Tibial artery (tissue), 4 donors: ENCODE data around the gene ARNT2.

ENCODE experiments used
- DNase-seq, 2 donors: peaks; one replicate each; pipeline ENCODE4 v3.0.0-alpha.2; 2019
- H3K27ac ChIP-seq, 2 donors: fragments of 200-600 bp; sonication (generic) in 1 of 2; 1 replicate in 1 of 2; 2 replicates in 1 of 2; pipeline ENCODE4 v1.5.1; 2018 to 2019; ENCODE audit warnings: mild to moderate bottlenecking in 1 of 2
- H3K27me3 ChIP-seq, 2 donors: fragments of 200-600 bp; sonication (generic) in 1 of 2; one replicate each; pipeline versions ENCODE4 v1.5.1 to v1.6.0; 2016 to 2019
- H3K36me3 ChIP-seq, 3 donors: fragments of 200-600 bp; sonication (generic) in 2 of 3; one replicate each; pipeline ENCODE4 v1.5.1; 2016 to 2019; ENCODE audit warnings: mild to moderate bottlenecking in 2 of 3
- H3K4me1 ChIP-seq, 4 donors: fragments of 200-600 bp; sonication (generic) in 2 of 4; 1 replicate in 3 of 4; 2 replicates in 1 of 4; pipeline ENCODE4 v1.5.1; 2016 to 2019
- H3K4me3 ChIP-seq, 2 donors: fragments of 200-600 bp; sonication (generic) in 1 of 2; 1 replicate in 1 of 2; 2 replicates in 1 of 2; pipeline ENCODE4 v1.5.1; 2018 to 2019; ENCODE audit warnings: mild to moderate bottlenecking in 2 of 2
- H3K9me3 ChIP-seq, 3 donors: fragments of 200-600 bp; sonication (generic) in 1 of 3; one replicate each; pipeline ENCODE4 v1.5.1; 2016 to 2019
- intact Hi-C: fragments of 100-400 bp; cut with DNase I; formaldehyde crosslinking; loops from one replicate; pipeline ENCODE4 v1.15.0; 2023; ENCODE audit warnings: low total_unique reads
- TF ChIP-seq, protein P1 (sequence below), 2 experiments: fragments of 200-600 bp in 1 of 2; fragments of 450-650 bp in 1 of 2; IDR thresholded peaks; one replicate each; pipeline ENCODE4 v1.5.1; 2017 to 2019; ENCODE audit warnings: antibody characterized with exemption in 2 of 2, mild to moderate bottlenecking in 1 of 2, moderate library complexity in 1 of 2

ARNT2 gene

DNA sequence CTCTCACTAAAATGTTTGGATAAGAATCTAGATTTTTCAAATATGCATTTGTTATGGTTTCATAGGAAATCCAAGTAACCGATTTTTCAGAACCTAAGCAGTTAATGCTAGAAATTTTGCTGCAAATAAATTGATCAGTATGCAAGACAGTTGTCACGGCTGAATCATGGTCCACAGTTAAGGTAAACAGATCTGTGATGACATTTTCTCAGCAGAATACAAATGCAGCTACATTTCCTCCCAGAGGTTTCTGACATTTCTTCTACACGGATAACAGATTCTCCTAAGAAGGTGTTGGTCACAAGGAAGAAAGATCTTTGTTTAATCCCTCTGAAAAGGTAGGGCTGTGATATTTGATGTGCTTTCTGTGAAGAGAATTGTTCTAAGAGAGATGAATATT, 36.9 kb downstream of the ARNT2 start:
- intact Hi-C loops, result no loop called here
- Histone ChIP-seq H3K4me3 (no peak overlapping the region), H3K27me3 (no peaks in the 10 kb centered on the region), H3K4me1 (no peaks in the 10 kb centered on the region), H3K27ac (no peak overlapping the region), H3K9me3 (no peaks in the 10 kb centered on the region), H3K36me3 (no peaks in the 10 kb centered on the region)
- DNase-seq, result no peak
- TF ChIP-seq, protein P1, sequence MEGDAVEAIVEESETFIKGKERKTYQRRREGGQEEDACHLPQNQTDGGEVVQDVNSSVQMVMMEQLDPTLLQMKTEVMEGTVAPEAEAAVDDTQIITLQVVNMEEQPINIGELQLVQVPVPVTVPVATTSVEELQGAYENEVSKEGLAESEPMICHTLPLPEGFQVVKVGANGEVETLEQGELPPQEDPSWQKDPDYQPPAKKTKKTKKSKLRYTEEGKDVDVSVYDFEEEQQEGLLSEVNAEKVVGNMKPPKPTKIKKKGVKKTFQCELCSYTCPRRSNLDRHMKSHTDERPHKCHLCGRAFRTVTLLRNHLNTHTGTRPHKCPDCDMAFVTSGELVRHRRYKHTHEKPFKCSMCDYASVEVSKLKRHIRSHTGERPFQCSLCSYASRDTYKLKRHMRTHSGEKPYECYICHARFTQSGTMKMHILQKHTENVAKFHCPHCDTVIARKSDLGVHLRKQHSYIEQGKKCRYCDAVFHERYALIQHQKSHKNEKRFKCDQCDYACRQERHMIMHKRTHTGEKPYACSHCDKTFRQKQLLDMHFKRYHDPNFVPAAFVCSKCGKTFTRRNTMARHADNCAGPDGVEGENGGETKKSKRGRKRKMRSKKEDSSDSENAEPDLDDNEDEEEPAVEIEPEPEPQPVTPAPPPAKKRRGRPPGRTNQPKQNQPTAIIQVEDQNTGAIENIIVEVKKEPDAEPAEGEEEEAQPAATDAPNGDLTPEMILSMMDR (IDR thresholded peaks at IDR 0.05), result no peak

GRCh38 chr15:80441714-80442113, 37.5 kb downstream of the ARNT2 start:
- no peak overlapping the region for H3K4me3 ChIP-seq

DNA sequence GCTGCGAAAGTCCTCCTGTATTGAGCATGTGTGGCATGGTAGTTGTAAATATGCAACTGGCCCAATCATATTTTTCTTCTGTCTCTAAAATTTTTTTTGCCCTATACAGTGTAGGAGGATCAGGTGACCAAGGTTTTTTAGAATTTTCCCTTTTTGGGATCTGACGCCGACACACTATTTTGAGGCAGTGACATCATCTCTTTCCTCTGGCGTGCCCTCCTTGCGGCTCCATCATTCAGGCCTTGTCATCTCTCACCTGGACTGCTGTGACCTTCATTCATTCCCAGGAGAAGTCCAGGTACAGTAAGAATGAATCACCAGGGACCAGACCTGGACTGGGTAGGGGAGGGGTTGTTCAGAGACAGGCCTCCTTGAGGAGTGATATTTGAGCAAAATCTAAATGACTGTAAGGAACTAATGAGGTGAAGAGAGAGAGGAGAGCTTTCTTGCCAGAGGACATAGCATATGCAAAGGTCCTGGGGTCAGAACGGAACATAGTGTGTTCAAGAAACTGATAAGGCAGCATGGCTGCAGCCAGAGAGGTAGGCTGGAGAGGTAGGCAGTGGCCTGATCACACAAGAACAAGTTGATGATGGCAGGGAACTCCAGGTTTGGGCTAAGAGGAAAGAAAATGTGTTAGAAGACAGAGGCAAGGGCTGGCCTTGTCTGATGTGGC, 38.7 kb downstream of the ARNT2 start:
- no peaks in the 10 kb centered on the region for H3K27me3 ChIP-seq
- no peak for DNase-seq
- no peaks in the 10 kb centered on the region for H3K36me3 ChIP-seq
- H3K27ac ChIP-seq, result no peak overlapping the region
- no peaks in the 10 kb centered on the region for H3K4me1 ChIP-seq
- H3K4me3 ChIP-seq, result no peak overlapping the region
- intact Hi-C loops, result no loop called here
- TF ChIP-seq, protein P1 (IDR thresholded peaks at IDR 0.05), result no peak
- H3K9me3 ChIP-seq, result no peaks in the 10 kb centered on the region

More at GRCh38 chr15:80441714-80442113, 37.5 kb downstream of the ARNT2 start:
- no peaks in the 10 kb centered on the region for H3K4me1 ChIP-seq
- DNase-seq, result no peak
- TF ChIP-seq, protein P1 (IDR thresholded peaks at IDR 0.05), result no peak
- no peaks in the 10 kb centered on the region for H3K9me3 ChIP-seq
- no peak overlapping the region for H3K27ac ChIP-seq
- no peaks in the 10 kb centered on the region for H3K36me3 ChIP-seq
- intact Hi-C loops, result no loop called here
- H3K27me3 ChIP-seq, result no peaks in the 10 kb centered on the region

DNA sequence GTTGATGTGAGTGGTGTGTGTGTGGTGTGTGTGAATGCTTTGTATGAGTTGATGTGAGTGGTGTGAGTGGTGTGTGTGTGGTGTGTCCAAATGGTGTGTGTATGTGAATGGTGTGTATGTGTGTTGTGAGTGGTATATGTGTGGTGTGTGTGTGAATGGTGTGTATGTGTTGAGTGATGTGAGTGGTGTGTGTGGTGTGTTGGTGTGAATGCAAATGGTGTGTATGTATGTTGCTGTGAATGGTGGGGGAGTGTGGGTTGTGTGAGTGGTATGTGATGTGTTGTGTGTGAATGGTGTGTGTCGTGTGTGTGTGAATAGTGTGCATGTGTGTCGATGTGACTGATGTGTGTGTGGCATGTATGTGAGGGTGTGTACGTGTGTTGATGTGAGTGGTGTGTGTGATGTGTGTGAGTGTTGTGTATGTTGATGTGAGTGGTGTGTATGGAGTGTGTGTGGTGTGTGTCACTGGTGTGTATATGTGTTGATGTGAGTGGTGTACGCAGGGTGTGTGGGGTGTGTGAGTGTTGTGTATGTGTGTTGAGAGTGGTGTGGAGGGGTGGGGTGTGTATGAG, 40.6 kb downstream of the ARNT2 start:
- no peaks in the 10 kb centered on the region for H3K36me3 ChIP-seq
- no peaks in the 10 kb centered on the region for H3K27me3 ChIP-seq
- no peak overlapping the region for H3K4me3 ChIP-seq
- no peak for DNase-seq
- H3K27ac ChIP-seq, result no peak overlapping the region
- no peaks in the 10 kb centered on the region for H3K4me1 ChIP-seq
- no peaks in the 10 kb centered on the region for H3K9me3 ChIP-seq
- TF ChIP-seq, protein P1 (IDR thresholded peaks at IDR 0.05), result no peak
- intact Hi-C loops, result no loop called here

GRCh38 chr15:80445300-80446041, 41.3 kb downstream of the ARNT2 start:
- Histone ChIP-seq H3K27me3 (no peaks in the 10 kb centered on the region), H3K36me3 (no peaks in the 10 kb centered on the region), H3K9me3 (no peaks in the 10 kb centered on the region), H3K4me3 (no peak overlapping the region), H3K4me1 (no peaks in the 10 kb centered on the region), H3K27ac (no peak overlapping the region)
- DNase-seq, result no peak
- intact Hi-C loops, result no loop called here
- TF ChIP-seq, protein P1 (IDR thresholded peaks at IDR 0.05), result no peak
